NOMO-1 (cell line): Measurements from ENCODE around the gene STAT1.
A peak's percentile ranks its signal among the peaks of the same experiment; 100 is the strongest.

ENCODE experiments used
- DNase-seq, 2 experiments: peaks; one replicate each; lab custom pipeline; 2025; ENCODE audit not compliant: unreplicated experiment in 2 of 2; lab: John Stamatoyannopoulos, UW

The STAT1 gene

DNA sequence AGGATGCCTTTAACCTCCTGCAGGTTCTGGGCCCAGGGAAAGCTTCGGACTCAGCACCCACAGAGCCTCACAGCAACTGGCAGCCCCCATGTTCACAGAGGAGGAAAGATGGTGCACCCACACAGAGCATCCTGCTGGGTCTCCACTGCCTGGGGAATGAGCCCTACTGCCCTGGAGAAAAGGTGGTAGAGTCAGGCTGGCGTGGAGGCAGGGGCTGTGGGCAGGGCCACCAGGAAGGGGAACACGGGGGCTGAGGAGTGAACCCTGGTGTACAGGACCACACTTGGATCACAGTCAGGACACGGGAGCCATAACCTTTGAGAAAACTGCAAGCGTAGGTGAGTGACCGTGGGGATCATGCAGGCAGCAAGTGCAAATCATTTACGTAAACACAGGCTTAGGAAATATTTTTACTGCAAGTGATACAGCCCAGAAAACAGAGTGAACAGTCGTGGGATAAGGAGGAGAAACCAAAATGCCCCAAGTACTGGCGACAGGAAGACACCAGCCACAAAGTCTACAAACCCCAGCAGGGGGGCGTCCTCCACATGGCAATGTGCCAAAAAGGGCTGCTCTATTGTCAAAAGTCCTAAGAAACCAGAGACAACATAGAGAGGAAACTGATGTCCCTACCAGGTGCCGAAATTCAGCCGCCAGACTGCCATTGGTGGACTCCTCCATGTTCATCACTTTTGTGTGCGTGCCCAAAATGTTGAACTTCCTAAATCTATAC is 27.6 kb downstream of the STAT1 start:
- no peak for DNase-seq

DNA sequence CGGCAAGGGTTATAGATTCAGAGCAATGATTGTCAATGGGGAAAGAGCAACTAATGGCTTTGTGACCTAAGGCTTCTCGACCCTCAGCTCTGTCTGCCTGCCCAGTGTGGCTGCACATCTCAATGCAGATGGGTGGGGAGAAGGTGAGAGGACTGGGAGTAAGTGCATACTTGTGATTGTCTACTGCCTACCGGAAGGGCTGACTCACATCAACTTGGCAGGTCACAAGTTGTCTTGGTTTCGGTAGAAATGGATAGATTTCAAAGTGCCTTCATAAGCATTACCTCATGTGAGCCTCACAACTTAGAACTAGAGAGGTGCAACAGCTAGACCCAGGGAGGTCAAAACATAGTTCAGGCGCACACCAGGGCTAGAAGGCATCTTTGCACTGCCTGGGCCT is 29.4 kb downstream of the STAT1 start:
- DNase-seq = no peak

DNA sequence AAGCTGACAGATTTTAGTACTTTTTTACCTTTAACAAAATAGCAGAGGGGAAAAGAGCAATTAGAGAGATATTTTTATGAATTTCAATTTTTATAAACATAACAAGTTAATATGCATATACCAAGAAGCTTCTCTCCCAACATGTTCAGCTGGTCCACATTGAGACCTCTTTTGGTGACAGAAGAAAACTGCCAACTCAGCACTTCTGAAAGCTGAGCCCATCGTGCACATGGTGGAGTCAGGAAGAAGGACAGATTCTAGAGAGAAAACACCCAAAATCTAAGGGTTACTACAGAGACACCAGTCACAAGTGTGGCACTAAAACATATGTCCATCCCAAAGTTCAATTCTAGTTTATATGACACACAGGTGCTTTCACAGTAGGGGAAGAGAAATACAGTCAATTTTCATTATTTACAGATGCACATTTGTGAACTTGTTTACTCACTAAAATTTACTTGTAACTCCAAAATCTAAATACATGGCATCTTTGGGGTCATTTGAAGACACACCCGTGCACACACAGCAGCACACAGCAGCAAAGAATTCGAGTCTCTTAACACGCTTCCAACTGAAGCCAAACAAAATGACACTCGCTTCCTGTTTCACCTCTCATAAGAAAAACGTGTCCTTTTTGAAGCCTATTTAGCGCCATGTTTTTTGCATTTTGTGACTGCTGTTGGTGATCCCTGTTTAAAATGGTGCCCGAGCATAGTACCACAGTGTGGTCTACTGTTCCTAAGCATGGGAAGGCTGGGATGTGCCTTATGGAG is 31.5 kb downstream of the STAT1 start:
- DNase-seq = no peak

DNA sequence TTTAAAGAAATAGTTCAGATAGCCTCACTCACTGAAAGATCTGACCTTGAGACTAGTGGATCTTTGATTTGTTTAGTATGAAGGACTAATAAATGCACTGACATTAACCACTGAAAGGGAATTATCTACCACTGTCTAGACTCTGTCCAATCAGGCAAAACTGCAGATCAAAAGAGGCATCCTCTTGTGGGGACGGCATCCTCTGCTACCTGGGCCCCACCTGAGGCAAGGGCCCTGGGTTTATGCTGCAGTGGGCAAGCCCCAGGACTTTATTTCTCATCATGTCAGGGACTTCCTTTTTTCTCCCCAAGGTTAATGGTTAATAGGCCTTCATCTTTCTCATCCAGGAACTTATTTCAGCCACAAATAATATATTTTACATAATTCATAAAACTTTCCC is 32.2 kb downstream of the STAT1 start:
- no peak for DNase-seq

DNA sequence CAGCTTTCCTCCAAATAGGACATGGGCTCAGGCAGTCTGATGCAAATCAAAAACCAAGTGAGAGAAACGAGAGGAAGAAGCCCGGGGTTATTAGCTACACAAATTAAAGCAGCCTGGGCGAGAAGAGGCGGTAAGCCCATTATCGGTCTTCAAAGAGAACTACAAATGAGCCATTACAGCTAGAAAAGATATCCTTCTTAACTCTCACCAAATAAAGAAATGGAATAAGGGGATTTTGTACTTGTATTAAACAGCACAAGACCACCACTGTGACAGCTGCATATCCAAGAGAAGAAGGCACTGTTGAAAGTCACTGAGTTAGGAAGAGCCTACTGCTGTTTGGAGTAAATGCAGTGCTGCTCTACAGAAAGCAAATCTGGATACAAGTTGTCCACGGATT is 32.6 kb downstream of the STAT1 start:
- DNase-seq = no peak

DNA sequence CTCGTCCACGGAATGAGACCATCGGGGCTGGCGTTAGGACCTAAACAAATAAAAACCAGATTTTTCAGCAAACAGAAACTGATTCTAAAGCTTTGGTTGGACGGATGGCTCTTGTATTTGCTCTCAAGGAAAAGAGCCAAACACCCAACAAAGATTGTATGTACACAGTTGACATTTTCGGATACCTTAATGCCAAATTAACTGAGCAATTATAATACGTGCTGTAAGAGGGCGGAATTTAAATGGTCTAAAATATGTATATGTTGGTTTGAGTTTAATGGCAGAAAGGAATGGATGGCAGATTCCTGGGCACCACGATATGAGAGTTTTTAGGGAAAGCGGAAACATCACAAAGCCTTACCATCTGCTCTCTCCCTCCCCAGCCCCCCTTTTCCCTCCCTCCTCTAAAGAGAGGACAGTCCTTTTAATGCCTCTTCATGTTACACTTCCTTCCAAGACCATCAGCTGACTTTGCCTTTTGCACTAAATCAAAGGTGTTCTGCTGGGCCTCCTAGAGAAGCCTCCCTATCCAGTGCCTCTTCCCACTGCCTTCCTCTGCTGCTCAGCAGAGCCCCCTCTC is 33.3 kb downstream of the STAT1 start:
- DNase-seq = no peak

DNA sequence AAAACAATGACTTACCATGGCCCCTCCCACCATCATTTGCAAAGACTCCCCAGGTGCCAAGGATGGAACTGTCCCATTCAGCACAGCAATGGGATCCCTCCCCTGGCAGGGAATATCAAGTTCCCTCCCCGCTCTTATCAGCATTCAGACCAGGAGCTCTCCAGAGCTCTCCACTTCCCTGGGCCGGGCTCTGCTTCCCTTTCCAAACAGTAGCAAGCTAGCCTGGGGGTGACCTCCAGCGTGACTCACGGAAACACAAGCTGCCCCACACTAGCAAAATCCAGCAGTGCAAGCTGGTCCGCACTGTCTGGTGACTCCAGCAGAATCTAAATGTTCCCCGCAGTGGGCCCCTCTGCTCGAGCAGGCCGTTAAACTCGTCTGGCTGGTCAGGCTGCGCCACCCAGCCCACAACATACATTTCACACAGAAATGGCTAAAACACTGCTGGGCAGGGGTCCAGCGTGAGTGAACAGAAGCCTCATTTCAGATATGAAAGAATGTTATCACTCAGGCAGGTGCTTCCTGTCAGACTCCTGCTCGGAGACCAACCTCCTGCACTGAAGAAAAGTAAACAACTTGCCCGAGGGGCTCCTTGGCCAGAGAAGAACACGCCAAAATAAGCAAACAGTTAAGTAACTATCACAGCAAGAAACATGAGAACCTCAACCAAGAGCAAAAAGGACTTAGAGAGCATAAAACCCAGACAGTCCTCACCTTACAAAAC is 33.9 kb downstream of the STAT1 start:
- no peak for DNase-seq

DNA sequence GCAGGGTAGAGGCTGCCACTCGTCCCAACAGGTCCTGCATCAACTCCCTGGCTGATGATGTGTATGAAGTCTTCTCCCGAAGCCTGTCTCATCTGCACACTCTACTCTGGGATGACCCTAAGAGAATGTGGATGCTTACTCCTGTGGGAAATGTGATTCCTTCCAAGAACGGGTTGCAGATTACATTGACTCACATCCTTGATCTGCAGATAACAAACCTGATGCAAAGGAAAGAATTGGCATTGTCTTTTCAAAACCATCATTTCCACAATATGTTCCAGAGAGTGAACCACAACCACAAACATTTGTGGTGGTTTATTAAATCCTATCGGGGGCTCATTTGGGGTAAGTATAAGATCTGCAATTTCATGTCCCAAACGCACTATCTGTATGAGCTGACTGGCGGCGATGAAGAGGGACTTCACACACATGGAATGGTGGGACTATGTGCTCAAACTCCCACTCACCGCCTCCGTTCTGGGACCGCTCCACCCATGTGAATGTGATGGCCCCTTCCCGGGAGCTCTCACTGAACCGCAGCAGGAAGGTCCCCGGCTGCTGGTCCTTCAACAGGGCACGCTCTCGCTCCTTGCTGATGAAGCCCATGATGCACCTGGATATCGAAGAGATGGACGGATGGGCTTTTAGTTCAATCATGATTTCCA is 35.5 kb downstream of the STAT1 start:
- DNase-seq = no peak

DNA sequence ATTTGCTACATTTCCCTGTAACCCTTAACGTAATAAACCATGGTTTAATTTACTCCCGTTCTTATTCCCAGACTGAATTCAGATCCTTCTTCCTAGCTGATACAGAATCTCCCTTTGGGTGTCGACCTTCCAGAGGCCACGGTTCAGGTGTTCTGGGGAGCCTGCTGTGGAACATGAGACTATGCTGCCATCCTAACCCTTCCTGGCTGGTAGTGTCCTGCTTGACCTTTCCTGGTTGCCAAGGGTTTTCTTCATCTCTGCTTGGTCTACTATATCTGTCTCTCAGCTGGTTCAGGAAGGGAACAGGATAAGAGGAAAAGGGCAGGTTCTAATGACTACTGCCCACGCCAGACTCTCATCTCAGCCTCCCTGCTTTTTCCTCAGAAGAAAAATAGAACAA is 36.5 kb downstream of the STAT1 start:
- no peak for DNase-seq

DNA sequence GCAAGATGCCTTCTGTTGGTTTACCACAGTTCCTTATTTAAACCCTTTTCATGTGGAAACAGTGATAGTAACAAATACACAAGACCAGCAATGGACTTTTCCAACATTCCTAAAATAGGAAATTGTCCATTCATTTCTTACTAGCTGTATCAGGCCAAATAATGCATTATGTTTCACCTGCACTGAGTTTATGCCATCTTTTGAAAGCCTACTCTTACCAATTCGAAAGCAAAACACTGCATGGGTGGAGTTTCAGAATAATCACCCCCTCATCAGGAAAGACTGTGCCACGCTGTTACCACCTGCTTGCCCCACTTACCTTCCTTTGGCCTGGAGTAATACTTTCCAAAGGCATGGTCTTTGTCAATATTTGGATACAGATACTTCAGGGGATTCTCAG is 37.5 kb downstream of the STAT1 start:
- DNase-seq = no peak

DNA sequence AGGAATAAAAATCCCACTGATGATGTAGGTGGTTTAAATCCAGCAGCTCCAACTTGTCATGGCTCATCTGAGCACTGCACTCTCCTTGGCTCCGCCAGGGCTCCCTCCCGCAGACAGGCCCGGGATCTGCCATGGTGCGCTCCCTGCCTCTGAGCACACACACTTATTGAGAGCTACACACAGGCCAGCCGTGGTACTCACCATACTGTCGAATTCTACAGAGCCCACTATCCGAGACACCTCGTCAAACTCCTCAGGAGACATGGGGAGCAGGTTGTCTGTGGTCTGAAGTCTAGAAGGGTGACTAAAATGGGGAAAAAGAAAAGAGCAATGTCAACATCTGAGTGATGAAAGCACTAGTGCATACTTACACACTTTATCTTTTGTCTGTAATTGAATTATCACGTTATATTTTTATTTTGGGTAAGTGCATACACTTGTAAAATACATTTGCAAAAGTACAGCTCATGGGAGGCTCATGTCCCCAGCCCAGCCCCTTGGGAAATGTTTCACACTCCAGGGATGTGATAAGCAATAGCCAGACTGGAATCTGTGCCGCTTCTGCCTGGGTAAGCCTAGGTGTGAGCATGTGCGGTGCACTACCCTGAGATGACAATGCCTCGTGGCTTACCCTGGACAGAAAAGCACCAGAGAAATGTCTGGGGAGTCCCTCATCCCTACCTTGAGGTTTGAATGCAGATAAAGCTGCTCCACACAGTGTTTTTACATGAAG is 39.2 kb downstream of the STAT1 start:
- DNase-seq = no peak

DNA sequence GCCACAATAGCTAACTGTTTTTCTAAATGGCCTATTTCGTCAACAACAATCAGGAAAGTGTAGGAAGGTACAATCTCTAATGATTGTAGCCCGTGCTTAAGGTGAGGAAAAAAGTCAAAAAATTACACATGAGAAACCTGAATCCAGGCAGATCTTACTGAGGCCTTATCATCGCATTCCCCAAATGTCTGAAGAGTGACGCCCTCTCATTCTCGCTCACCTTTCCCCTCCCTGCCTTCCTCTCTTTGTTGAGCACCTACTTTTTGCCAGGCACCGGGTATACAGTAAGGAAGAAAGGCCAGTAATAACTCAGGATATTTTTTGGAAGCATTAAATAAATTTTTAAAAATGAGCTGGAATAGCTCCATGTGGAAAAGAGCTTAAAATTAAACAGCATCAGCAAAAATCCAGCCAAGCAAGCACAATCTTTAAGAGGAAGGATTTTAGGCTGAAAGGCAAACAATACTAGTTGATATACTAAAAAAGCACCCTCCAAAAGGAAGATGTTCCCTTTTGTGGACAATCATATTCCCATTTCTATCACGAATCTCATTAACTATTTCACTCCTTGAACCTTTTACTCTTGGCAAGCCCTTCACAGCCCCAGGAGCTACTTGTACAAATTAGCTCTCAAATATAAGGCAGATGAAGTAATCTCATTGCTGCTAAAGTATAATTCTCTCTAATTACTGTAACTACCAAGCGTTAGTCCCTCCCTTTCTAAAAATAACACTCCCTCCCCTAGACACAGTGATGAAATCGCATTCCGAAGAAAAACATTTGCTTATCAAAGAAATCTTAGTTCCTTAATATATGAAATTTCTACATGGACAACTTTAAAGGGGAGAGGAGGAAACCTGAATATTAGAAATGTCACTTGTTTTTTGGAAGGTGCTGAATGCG is 40.0 kb downstream of the STAT1 start:
- DNase-seq = peak; percentile 16 to 63

DNA sequence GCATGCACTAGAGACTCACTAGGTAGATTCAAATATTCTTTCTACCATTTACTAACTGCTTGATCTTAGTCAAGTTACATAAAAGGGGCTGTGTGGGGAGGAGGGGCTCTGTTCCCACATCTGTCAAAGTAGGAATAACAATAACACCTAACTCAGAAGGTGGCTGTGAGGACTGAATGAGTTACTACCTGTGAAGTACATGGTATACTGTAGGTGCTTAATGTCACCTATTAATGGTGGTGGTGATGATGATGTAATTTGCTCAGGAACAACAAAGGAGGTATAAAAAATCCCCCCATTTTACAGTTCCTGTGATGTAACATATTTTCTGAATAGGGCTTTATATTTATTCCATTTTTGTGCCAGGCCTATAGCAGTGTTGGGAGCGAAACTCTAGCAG is 40.7 kb downstream of the STAT1 start:
- no peak for DNase-seq

DNA sequence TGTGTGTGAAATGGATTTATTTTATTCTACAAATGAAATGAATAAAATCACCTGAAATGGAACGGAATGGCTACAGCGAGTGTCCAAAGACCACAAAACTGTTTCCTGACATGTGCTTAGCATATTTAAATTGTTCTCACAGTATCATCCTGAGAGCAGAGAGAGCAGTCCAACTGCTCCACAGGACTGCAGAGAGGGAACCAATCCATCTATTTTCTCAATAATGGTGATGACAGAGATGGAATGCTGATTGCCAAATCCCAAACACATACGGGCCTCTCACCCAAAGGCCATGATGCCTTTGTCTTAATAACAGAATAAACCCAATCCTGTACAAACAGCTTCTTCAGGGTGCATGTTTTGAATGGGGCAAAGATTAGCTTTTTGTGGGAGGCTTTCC is 41.1 kb downstream of the STAT1 start:
- DNase-seq = no peak

DNA sequence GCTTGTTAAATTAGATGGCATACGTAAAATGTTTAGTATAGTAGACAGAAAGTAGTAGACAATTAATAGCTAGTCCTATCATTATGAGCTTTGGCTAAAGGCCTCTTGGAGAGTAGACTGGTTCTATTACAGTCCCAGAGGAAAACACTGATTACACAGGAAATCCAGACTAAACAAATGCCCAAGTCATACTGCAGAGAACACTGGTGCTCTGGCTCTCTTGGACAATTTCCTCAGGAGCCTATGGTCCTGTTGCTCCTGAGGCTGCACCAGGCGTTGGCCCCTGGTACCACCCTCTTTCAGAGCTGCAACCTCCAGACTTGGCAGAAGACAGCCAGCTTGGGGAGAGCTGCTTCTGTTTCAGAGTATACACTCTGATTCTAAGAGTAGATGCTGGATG is 41.8 kb downstream of the STAT1 start:
- no peak for DNase-seq

DNA sequence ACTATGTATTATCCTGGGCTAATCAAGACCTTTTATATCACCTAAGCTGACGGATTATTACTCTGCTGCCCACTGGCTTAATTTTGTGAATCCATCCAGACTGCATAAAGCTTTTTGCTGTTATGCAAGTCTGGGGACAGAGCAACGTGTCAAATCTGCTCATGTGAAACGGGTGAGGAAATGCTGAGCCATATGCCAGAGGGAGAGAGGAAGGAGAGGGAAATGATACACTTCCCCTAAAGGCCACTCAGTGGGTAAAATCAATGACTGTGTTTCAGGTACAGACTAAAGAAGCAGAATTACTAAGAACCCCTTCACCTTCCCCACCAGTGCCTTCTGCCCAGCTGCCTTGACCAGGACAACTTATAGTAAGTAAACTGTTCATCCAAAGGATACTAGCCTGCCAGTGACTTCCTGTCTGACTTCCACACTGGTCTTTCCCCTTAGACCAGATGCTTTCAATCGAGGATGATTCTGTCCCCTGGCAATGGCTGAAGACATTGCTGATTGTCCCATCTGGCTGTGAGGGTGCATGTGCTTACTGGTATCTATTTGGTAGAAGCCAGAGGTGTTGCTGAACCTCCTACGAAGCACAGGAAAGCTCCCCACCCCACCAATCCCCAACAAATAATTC is 43.0 kb downstream of the STAT1 start:
- DNase-seq = peak; percentile 52 to 77

DNA sequence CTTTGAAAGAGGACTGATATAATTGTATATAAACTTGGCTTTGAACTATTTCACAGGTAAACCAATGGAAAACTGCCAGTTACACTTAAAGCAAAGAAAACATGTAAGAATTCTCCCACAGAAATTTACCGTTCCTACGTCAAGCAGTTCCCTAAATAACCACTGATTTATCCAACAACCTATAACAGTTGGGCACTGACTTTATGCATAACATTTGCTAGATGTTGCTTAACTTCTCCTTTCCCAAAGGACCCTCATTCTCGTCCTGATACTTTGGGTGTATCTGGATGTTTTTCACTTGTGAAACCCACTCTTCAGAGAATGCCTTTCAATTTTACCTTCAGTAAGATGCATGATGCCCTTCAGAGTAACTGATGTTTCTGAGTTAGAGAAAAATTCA is 43.8 kb downstream of the STAT1 start:
- no peak for DNase-seq

DNA sequence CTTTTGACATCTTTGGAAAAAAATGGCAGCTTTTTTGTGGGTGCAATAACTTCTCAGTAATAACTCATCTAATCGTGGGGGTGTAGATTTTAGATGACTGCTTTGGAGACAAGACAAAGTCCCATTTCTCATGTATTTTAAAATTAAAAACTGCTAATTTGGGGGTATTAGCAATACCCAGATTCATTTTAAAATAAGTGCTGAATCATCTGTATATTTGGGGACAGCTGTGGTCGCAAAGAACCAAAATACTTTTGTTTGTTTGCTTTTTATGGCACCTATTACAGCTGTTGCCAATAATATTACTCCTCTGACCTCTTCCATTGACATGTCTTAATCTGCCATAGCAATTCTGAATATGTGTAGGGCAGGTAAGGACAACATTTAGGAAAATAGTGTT is 45.4 kb downstream of the STAT1 start:
- DNase-seq = no peak
